Activated naive CD8-positive, alpha-beta T cell treated with anti-CD3 and anti-CD28 coated beads, Interleukin-2, amount 10 ng/mL, durations not matched to agents 7 days and 5 days (primary cell): ENCODE data around the gene ST6GALNAC4. TPM values are rescaled to one million over a fixed set of nuclear protein-coding genes. Genes with fewer than 3 reads are reported as not detected.

Experiments used
- ATAC-seq: fragments of 150-1000 bp; cut with Tn5 transposase; one replicate; pipeline ENCODE4 v1.10.0; 2021; ENCODE audit warnings: low read depth, moderate library complexity
- POLR2A ChIA-PET: fragments of 350-600 bp; sonication (Branson Sonifier 250); formaldehyde crosslinking; loops from one replicate; lab custom pipeline; 2021; ENCODE audit warnings: antibody characterized with exemption; lab: Charles Lee
- DNase-seq: peaks from one replicate; pipeline ENCODE4 v3.0.0; 2021
- H3K27ac Mint-ChIP-seq: one replicate; pipeline ENCODE4 v1.8.0; 2022; ENCODE audit warnings: mild to moderate bottlenecking, mixed read lengths
- H3K27me3 Mint-ChIP-seq: one replicate; pipeline ENCODE4 v1.8.0; 2022; ENCODE audit warnings: mild to moderate bottlenecking, moderate library complexity, mixed read lengths
- H3K36me3 Mint-ChIP-seq: one replicate; pipeline ENCODE4 v1.8.0; 2021; ENCODE audit warnings: mild to moderate bottlenecking, mixed read lengths
- H3K4me1 Mint-ChIP-seq: one replicate; pipeline ENCODE4 v1.8.0; 2021; ENCODE audit warnings: mixed read lengths
- H3K4me3 Mint-ChIP-seq: one replicate; pipeline ENCODE4 v1.8.0; 2022; ENCODE audit warnings: mild to moderate bottlenecking, moderate library complexity, mixed read lengths
- H3K9me3 Mint-ChIP-seq: one replicate; pipeline ENCODE4 v1.8.0; 2021; ENCODE audit warnings: mixed read lengths
- total RNA-seq, 2 experiments: library from RNA; stranded (reverse); gene quantifications; one replicate each; pipeline ENCODE4 v1.2.3, GENCODE V29; 2021

Gene ST6GALNAC4
- 10 to 100 TPM; 51.1 to 59.5 TPM for total RNA-seq

- Mint-ChIP-seq H3K27me3 (no peaks in the 10 kb centered on the region), H3K4me1 (peaks cover 41% of the 10 kb centered on the region), H3K4me3 (peak within 1 kb of the TSS; percentile 96), H3K9me3 (no peaks in the 10 kb centered on the region), H3K36me3 (peaks cover 15% of the 10 kb centered on the region), H3K27ac (peak within 1 kb of the TSS; percentile 96)
- ATAC-seq (peak; percentile 90), DNase-seq (peak; percentile 97)
- POLR2A ChIA-PET, result interaction anchor here (0.5 to 7.5 kb wide), 14 partner anchors 12 to 224 kb away, joined by 3 to 187 read pairs (median 6); partner anchors contain the start of genes CDK9, PIP5KL1, SH2D3C and ST6GALNAC6
Measured at GRCh38 chr9:127916720-127917581, at the start of gene ST6GALNAC4. Gene ST6GALNAC4, minus strand, starts transcription at chr9:127917041. Its CDS starts 622 bp downstream, at chr9:127916419.

DNA sequence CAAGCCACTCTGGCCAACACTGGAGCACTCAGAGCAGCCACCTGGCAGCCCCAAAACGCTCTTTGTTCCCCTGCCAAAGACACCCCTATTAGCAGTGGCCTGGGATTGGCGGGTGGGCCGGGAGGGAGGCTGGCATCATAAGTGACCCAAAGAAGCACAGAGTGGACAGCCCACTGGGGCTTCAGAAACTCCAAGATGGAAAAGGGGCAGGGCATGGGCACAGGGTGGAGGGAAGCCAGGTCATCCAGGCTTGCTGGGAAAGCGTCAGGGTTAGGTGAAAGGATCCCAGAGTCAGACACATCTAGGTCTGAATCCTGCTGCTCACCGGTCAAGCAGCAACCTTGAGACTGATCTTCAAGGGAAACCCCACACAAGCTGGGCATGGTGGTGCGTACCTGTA, 49.1 kb upstream of the ST6GALNAC4 start:
- no peaks in the 10 kb centered on the region for H3K27me3 Mint-ChIP-seq
- peak overlapping the region; percentile 85 for H3K4me3 Mint-ChIP-seq
- H3K36me3 Mint-ChIP-seq, result peaks cover 23% of the 10 kb centered on the region
- H3K27ac Mint-ChIP-seq, result peak overlapping the region; percentile 100
- ATAC-seq (no peak), DNase-seq (no peak)
- POLR2A ChIA-PET, result interaction anchor here (0.7 to 18.2 kb wide), 4 partner anchors 11 to 148 kb away, joined by 3 to 389 read pairs (median 8); no protein-coding TSS in a partner anchor
- H3K9me3 Mint-ChIP-seq, result no peaks in the 10 kb centered on the region
- peaks cover 88% of the 10 kb centered on the region for H3K4me1 Mint-ChIP-seq

DNA sequence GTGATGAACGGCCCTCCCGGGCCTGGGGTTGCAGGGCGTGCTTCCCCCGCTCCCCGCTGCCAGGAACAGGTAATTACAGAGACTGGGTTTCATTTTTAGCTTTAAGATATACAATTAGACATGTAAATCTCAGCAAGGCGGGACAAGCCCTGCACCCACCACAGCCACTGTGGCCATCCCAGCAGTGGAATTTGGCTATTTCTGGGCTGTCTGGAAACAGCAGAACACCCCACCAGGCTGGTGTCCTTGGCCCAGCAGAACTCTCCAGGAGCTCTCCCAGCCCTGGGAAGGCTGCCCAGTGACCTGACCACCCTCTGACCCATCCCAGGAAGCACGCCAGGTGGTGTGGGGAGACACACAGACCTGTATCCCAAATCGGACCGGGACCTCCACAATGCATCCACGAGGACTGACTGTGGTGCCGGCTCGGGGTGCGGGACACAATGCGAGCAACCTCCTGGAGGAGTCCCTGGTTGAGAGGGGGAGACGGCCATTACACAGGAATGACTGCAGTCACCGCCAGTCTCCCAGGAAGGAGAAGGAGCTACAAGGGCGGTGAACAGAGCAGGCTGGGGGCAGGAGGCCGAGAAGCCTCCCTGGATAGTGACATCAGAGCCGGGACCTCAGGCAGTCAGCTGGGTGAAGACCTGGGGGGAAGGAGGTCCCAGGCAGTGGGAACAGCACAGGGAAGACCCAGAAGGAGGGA, 46.7 kb upstream of the ST6GALNAC4 start:
- H3K9me3 Mint-ChIP-seq, result no peaks in the 10 kb centered on the region
- no peak for DNase-seq
- peaks cover 83% of the 10 kb centered on the region for H3K4me1 Mint-ChIP-seq
- ATAC-seq, result no peak
- POLR2A ChIA-PET, result interaction anchor here (0.6 to 1.7 kb wide), 5 partner anchors 11 to 164 kb away, joined by 3 to 6 read pairs (median 3); partner anchors contain the start of genes EEIG1 and PTGES2
- H3K27me3 Mint-ChIP-seq, result no peaks in the 10 kb centered on the region
- H3K36me3 Mint-ChIP-seq, result peaks cover 31% of the 10 kb centered on the region
- peak overlapping the region; percentile 76 for H3K27ac Mint-ChIP-seq
- peak overlapping the region; percentile 85 for H3K4me3 Mint-ChIP-seq

GRCh38 chr9:127963041-127963358, 46.2 kb upstream of the ST6GALNAC4 start:
- H3K4me3 Mint-ChIP-seq, result peak overlapping the region; percentile 85

GRCh38 chr9:127962278-127962677, 45.4 kb upstream of the ST6GALNAC4 start:
- peaks cover 77% of the 10 kb centered on the region for H3K4me1 Mint-ChIP-seq
- H3K9me3 Mint-ChIP-seq, result no peaks in the 10 kb centered on the region
- DNase-seq (no peak), ATAC-seq (no peak)
- H3K36me3 Mint-ChIP-seq, result peaks cover 35% of the 10 kb centered on the region
- H3K27ac Mint-ChIP-seq, result no peak overlapping the region
- no peaks in the 10 kb centered on the region for H3K27me3 Mint-ChIP-seq
- no peak overlapping the region for H3K4me3 Mint-ChIP-seq
- POLR2A ChIA-PET, result interaction anchor here (0.5 to 1.6 kb wide), 3 partner anchors 15 to 77 kb away, joined by 3 to 6 read pairs (median 4); partner anchors contain the start of gene EEIG1

More at GRCh38 chr9:127963041-127963358, 46.2 kb upstream of the ST6GALNAC4 start:
- Mint-ChIP-seq H3K9me3 (no peaks in the 10 kb centered on the region), H3K4me1 (peaks cover 81% of the 10 kb centered on the region), H3K36me3 (peaks cover 31% of the 10 kb centered on the region), H3K27ac (peak overlapping the region; percentile 76), H3K27me3 (no peaks in the 10 kb centered on the region)
- ATAC-seq (no peak), DNase-seq (no peak)
- POLR2A ChIA-PET, result interaction anchor here (0.5 to 1.6 kb wide), 5 partner anchors 12 to 164 kb away, joined by 3 to 6 read pairs (median 3); partner anchors contain the start of genes EEIG1 and PTGES2

DNA sequence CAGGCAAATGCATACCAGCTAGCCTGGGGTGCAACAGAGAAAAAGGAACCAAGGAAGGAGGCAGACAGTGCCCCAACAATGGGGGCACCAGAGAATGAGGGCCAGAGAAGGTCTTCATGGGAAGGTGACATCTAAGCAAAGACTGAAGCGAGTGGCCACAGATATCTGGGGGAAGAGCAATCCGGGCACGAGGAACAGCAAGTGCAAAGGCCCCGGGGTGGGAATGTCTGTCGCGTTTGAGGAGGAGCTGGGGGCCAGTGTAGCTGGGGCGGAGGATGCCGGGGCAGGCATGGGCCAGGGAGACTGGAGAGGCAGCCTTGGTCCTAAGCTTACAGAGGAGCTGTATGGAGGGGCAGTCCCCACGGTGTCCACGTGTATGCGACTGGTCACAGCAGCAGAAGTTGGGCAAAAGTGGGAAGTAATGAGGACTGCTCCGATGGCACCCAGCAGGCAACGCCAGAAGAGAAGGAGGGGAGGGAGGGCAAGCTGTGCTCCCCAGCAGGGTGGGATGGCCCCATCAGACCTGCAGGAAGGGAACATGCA, 44.8 kb upstream of the ST6GALNAC4 start:
- ATAC-seq (no peak), DNase-seq (no peak)
- H3K27me3 Mint-ChIP-seq, result no peaks in the 10 kb centered on the region
- POLR2A ChIA-PET, result interaction anchor here (0.6 to 1.4 kb wide), 3 partner anchors 8 to 45 kb away, joined by 3 to 4 read pairs (median 4); no protein-coding TSS in a partner anchor
- no peak overlapping the region for H3K4me3 Mint-ChIP-seq
- peak overlapping the region; percentile 58 for H3K27ac Mint-ChIP-seq
- peaks cover 76% of the 10 kb centered on the region for H3K4me1 Mint-ChIP-seq
- peaks cover 35% of the 10 kb centered on the region for H3K36me3 Mint-ChIP-seq
- no peaks in the 10 kb centered on the region for H3K9me3 Mint-ChIP-seq

DNA sequence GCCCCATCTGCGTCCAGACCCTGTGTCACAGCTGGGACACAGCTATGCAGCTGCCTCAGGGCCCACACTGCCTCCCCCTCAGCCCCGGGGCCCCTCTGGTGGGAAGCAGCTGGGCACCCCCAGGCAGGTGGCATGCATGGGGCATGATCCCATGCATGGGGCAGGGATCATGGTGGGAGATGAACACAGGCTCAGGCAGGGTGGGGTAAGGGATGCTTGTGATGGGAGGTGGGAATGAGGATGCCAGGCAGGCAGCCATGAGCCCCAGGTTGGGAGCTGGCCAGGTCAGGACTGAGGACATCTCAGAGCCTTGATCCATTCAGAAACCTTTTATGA, 44.3 kb upstream of the ST6GALNAC4 start:
- ATAC-seq, result no peak
- peaks cover 72% of the 10 kb centered on the region for H3K4me1 Mint-ChIP-seq
- POLR2A ChIA-PET, result interaction anchor here (0.6 to 1.4 kb wide), 4 partner anchors 9 to 46 kb away, joined by 3 to 4 read pairs (median 4); no protein-coding TSS in a partner anchor

DNA sequence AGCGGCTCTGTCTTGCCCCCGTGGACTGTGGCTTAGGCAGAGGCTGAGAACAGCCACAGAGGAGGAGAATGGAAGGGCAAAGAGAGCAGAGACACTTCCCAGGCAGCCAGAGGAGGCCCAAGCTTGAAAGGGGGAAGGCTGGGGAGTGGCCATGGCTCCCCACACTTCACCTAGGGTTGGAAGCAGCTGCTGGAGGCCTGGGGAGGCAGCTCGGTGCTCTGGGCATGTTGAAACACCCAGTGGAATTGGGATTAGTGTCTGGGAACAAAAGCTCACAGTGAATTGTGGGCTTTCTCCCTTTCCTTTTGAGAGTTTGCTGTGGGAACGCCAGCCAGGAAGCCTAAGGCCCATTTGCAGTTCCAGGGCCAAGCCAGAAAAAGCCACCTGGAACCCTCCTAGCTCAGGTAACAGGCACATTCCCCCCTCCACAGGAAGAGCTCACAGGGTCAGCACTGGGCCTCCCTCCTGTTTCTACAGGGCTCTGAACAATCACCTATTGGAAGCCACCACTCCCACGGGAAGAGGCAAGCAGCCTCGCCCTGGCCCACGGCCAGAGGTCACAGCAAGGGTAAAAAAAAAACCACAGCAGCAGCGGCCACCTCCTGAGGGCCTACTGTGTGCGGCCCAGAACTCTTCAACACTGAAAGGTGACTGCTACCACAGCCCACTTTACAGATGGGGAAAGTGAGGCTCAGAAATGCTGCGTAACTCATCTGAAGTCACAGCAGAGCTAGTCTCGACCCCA, 43.7 kb upstream of the ST6GALNAC4 start:
- Mint-ChIP-seq H3K4me3 (peak overlapping the region; percentile 15), H3K4me1 (peaks cover 75% of the 10 kb centered on the region), H3K36me3 (peaks cover 35% of the 10 kb centered on the region), H3K9me3 (no peaks in the 10 kb centered on the region), H3K27ac (peak overlapping the region; percentile 76), H3K27me3 (no peaks in the 10 kb centered on the region)
- DNase-seq (no peak), ATAC-seq (no peak)
- POLR2A ChIA-PET, result interaction anchor here (0.6 to 1.0 kb wide), 3 partner anchors 10 to 46 kb away, joined by 3 read pairs; no protein-coding TSS in a partner anchor

More for the DNA sequence above, 44.3 kb upstream of the ST6GALNAC4 start:
- H3K9me3 Mint-ChIP-seq, result no peaks in the 10 kb centered on the region
- peak overlapping the region; percentile 58 for H3K27ac Mint-ChIP-seq
- H3K4me3 Mint-ChIP-seq, result no peak overlapping the region
- no peak for DNase-seq
- no peaks in the 10 kb centered on the region for H3K27me3 Mint-ChIP-seq
- peaks cover 35% of the 10 kb centered on the region for H3K36me3 Mint-ChIP-seq

GRCh38 chr9:127959841-127960409, 43.1 kb upstream of the ST6GALNAC4 start:
- Mint-ChIP-seq H3K27ac (peak overlapping the region; percentile 76), H3K4me3 (peak overlapping the region; percentile 15), H3K36me3 (peaks cover 35% of the 10 kb centered on the region), H3K4me1 (peaks cover 73% of the 10 kb centered on the region), H3K27me3 (no peaks in the 10 kb centered on the region), H3K9me3 (no peaks in the 10 kb centered on the region)
- POLR2A ChIA-PET, result interaction anchor here (0.8 to 1.0 kb wide), 2 partner anchors 10 to 13 kb away, joined by 3 read pairs; no protein-coding TSS in a partner anchor
- ATAC-seq (no peak), DNase-seq (no peak)

DNA sequence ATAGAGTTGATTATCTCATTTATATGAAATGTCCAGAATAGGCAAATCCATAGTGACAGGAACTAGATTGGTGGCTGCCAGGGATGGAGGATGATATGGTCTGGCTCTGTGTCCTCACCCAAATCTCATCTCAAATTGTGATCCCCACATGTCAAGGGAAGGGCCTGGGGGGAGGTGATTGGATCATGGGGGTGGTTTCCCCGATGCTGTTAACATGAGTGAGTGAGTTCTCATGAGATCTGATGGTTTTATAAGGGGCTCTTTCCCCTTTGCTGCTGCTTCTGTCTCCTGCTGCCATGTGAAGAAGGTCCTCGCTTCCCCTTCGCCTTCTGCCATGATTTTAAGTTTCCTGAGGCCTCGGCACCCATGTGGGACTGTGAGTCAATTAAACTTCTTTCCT, 42.6 kb upstream of the ST6GALNAC4 start:
- POLR2A ChIA-PET, result no interaction called here
- Mint-ChIP-seq H3K27me3 (no peaks in the 10 kb centered on the region), H3K4me3 (no peak overlapping the region), H3K9me3 (no peaks in the 10 kb centered on the region), H3K27ac (peak overlapping the region; percentile 76), H3K4me1 (peaks cover 77% of the 10 kb centered on the region), H3K36me3 (peaks cover 35% of the 10 kb centered on the region)
- ATAC-seq, result no peak
- no peak for DNase-seq

- Mint-ChIP-seq H3K4me3 (no peak overlapping the region), H3K27ac (peak overlapping the region; percentile 25), H3K9me3 (no peaks in the 10 kb centered on the region), H3K27me3 (no peaks in the 10 kb centered on the region), H3K4me1 (peaks cover 74% of the 10 kb centered on the region), H3K36me3 (peaks cover 35% of the 10 kb centered on the region)
- POLR2A ChIA-PET, result interaction anchor here (0.9 to 1.3 kb wide), 3 partner anchors 9 to 13 kb away, joined by 3 to 4 read pairs (median 3); no protein-coding TSS in a partner anchor
- no peak for DNase-seq
- no peak for ATAC-seq
Measured at GRCh38 chr9:127958728-127959127, 41.9 kb upstream of the ST6GALNAC4 start.
